Mucosa of descending colon (tissue), 3 donors: ENCODE measurements around the gene SIGLEC6. TPM values are rescaled to one million over a fixed set of nuclear protein-coding genes. Genes with fewer than 3 reads are reported as not detected.

Experiments
- ATAC-seq: fragments of 200-7000 bp; cut with Tn5 transposase; one replicate; pipeline ENCODE4 v1.9.1; 2020; ENCODE audit warnings: mild to moderate bottlenecking, moderate library complexity
- DNase-seq, 3 donors: peaks; one replicate each; pipeline ENCODE4 v3.0.0-alpha.2; 2020
- H3K36me3 ChIP-seq: fragments of 200-600 bp; one replicate; pipeline ENCODE4 v1.8.0; 2021; ENCODE audit warnings: low read depth, mild to moderate bottlenecking
- H3K4me1 ChIP-seq: fragments of 200-600 bp; one replicate; pipeline ENCODE4 v1.8.0; 2021; ENCODE audit warnings: low read depth, mild to moderate bottlenecking
- H3K4me3 ChIP-seq: fragments of 200-600 bp; one replicate; pipeline ENCODE4 v1.8.0; 2021; ENCODE audit warnings: mild to moderate bottlenecking
- H3K9me3 ChIP-seq: fragments of 200-600 bp; one replicate; pipeline ENCODE4 v1.8.0; 2021; ENCODE audit warnings: mild to moderate bottlenecking
- CTCF ChIP-seq: fragments of 200-600 bp; IDR thresholded peaks from one replicate; pipeline ENCODE4 v1.8.0; 2022; ENCODE audit warnings: antibody characterized with exemption, mild to moderate bottlenecking
- intact Hi-C, 2 donors: fragments of 100-400 bp; cut with DNase I in 1 of 2; cut with micrococcal nuclease in 1 of 2; formaldehyde crosslinking; loops; one replicate each; pipeline versions ENCODE4 v1.11.0 to v1.11.1; 2022; cut with DNase I, micrococcal nuclease
- total RNA-seq, 3 donors: library from RNA; stranded (reverse); fragmentation: NEBNext Ultra II Directional in 2 of 3; extraction: Animal tissue kit (Norgen Biotek cat#: 25700) in 2 of 3; gene quantifications; one replicate each; pipeline versions ENCODE4 v1.2.1 to v1.2.4, GENCODE V29; 2021 to 2023
- donor health status: DM: no; HTN: no; CAD: no; lungs with moderate emphysema.
- donor health status: DM: no; HTN: no; CAD: no.
- donor health status: DM: no; HTN: yes; CAD: no.

The SIGLEC6 gene
- total RNA-seq, 3 donors from 2014 or later = 0.75 to 3.6 (median 2.8) TPM

DNA sequence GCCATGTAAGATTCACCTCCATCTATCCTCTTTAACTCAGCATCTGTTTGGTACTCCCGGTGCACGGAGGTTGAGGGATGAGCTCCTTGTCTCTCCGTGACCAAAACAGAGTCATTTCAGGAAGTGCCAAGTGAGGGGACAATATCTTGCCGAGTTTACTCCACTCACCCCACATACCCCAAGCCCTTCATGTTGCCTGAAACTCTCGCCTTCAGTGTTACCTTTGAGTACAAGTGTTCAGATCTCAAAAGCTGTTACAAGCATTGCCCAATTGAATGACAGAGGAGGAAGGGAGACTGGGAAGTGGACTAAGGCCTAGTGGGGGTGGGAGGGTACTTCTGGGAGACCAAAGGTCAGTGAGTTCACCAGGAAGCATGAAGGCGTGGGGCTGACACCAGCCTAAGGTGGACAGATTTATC, 23.8 kb downstream of the SIGLEC6 start:
- intact Hi-C loops = no loop called here
- TF ChIP-seq CTCF = no peak
- ATAC-seq (no peak), DNase-seq (no peak)
- H3K36me3 ChIP-seq = no peaks in the 10 kb centered on the region
- no peaks in the 10 kb centered on the region for H3K4me1 ChIP-seq
- no peaks in the 10 kb centered on the region for H3K9me3 ChIP-seq
- H3K4me3 ChIP-seq = no peak overlapping the region

DNA sequence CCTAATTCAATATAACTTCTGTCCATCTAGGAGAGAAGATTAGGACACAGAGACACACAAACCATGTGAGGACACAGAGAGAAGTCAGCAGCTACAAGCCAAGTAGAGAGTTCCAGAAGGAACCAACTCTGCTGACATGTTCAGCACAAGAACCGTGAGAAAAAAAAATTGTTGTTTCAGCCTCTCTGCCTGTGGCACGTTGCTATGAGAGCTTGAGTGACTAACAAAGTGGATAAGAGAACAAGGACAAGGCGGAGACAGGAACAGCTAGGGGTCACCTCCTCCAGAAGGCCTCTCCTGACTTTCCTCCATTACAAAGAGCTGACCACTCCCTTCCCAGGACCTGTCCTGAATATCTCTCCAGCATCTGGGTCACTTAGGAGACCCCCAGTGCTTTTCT, 24.3 kb downstream of the SIGLEC6 start:
- DNase-seq (no peak), ATAC-seq (no peak)
- Histone ChIP-seq H3K4me3 (no peak overlapping the region), H3K9me3 (no peaks in the 10 kb centered on the region), H3K4me1 (no peaks in the 10 kb centered on the region), H3K36me3 (no peaks in the 10 kb centered on the region)
- intact Hi-C loops = no loop called here
- TF ChIP-seq CTCF = no peak

GRCh38 chr19:51505904-51506303, 25.6 kb downstream of the SIGLEC6 start:
- Histone ChIP-seq H3K4me3 (no peak overlapping the region), H3K4me1 (no peaks in the 10 kb centered on the region), H3K9me3 (no peaks in the 10 kb centered on the region), H3K36me3 (no peaks in the 10 kb centered on the region)
- no peak for DNase-seq
- no peak for TF ChIP-seq CTCF
- ATAC-seq = no peak
- intact Hi-C loops = no loop called here

- TF ChIP-seq CTCF = no peak
- H3K4me1 ChIP-seq = no peaks in the 10 kb centered on the region
- no peaks in the 10 kb centered on the region for H3K36me3 ChIP-seq
- DNase-seq (no peak), ATAC-seq (no peak)
- no peaks in the 10 kb centered on the region for H3K9me3 ChIP-seq
- H3K4me3 ChIP-seq = no peak overlapping the region
- intact Hi-C loops = no loop called here
These were observed 27.6 kb downstream of the SIGLEC6 start for GRCh38 chr19:51503896-51504295.

DNA sequence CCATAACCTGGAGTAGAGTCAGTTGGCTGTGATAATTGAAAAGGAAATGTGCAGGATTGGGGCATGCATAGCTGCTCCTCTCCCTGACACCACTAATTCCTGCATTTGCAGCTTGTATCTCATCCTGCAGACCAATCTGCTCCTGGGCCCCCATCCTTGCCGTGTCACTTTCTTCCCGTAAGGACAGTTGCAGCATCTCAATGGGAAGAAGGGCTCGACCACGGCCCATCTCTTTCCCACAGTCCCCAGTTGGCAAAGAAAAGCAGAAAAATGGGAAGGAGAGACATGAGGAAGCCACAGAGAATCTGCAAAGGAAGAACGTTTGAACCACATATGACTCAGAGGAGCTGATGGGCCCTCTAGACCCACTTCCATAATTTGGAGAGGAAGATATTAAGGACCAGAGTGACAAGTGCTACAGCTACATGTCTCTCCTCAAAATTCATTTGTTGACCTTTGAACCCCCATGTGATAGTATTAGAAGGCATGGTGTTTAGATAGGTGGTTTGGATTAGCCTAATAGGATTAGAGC, 28.1 kb downstream of the SIGLEC6 start:
- ATAC-seq = peak; percentile 27
- no peak for DNase-seq
- intact Hi-C loops = no loop called here

More for the DNA sequence above, 28.1 kb downstream of the SIGLEC6 start:
- H3K4me1 ChIP-seq = no peaks in the 10 kb centered on the region
- H3K9me3 ChIP-seq = no peaks in the 10 kb centered on the region
- H3K36me3 ChIP-seq = no peaks in the 10 kb centered on the region
- H3K4me3 ChIP-seq = no peak overlapping the region
- no peak for TF ChIP-seq CTCF
